Bronchial epithelial cell (primary cell): ENCODE results near the gene TMEM231. TPM values are rescaled to one million over a fixed set of nuclear protein-coding genes. Genes with fewer than 3 reads are reported as not detected.

Source experiments
- DNase-seq: peaks from one replicate; pipeline ENCODE4 v3.0.0-alpha.2; 2010; ENCODE audit warnings: low read depth
- FAIRE-seq: peaks from 2 replicates; lab custom pipeline; 2011; peaks lifted over from hg19 to GRCh38; lab: Jason Lieb, UNC
- H3K27me3 ChIP-seq: 2 replicates; pipeline ENCODE4 v1.5.1; 2011; ENCODE audit warnings: low read length; ENCODE audit not compliant: control insufficient read depth, insufficient read depth
- H3K36me3 ChIP-seq: 2 replicates; pipeline ENCODE4 v1.5.1; 2011; ENCODE audit warnings: low read length; ENCODE audit not compliant: control insufficient read depth, insufficient read depth
- H3K4me3 ChIP-seq: 2 replicates; pipeline ENCODE4 v1.5.1; 2011; ENCODE audit warnings: mild to moderate bottlenecking, low read depth, low read length, control low read depth
- CTCF ChIP-seq: IDR thresholded peaks from 2 replicates; pipeline ENCODE4 v1.5.1; 2011; ENCODE audit warnings: mild to moderate bottlenecking, moderate library complexity, low read length, control low read depth, inconsistent platforms; ENCODE audit not compliant: insufficient read depth, severe bottlenecking
- total RNA-seq: library from RNA; depleted of rRNA; stranded (reverse); fragments of >200 nt; gene quantifications from 2 replicates; pipeline ENCODE4 v1.2.1, GENCODE V29; 2014

TMEM231 gene
- total RNA-seq, 1 donor from 2014 or later = 9.7 TPM

DNA sequence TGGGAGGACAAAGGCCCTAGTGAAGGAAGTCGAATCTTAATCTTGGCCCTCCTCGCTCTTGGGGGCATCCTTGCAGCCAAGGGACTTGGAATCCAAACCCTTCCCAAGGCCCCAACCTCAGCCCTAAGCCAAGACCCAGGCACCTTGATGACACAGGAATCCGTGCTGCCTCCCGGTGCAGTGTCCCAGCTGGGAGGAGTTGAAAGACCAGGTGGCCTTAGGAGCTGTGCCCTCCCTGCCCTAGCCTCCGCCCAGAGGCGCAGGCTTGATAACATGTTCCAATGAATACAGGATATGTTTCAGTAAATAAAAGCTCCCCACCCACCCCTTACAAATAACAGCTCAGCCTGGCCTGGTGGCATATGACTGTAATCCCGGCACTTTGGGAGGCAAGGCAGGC is 20.2 kb downstream of the TMEM231 start, which contains the start of gene CHST5:
TSS of gene CHST5 (minus strand) at position 208 of the 400 bp plus-strand sequence. CDS start 5,724 bp downstream, outside the sequence.
- no peaks in the 10 kb centered on the region for H3K36me3 ChIP-seq
- H3K27me3 ChIP-seq = peaks cover 2% of the 10 kb centered on the region
- FAIRE-seq = no peak
- H3K4me3 ChIP-seq = no peak within 1 kb of the TSS
- no peak for TF ChIP-seq CTCF
- DNase-seq = no peak

DNA sequence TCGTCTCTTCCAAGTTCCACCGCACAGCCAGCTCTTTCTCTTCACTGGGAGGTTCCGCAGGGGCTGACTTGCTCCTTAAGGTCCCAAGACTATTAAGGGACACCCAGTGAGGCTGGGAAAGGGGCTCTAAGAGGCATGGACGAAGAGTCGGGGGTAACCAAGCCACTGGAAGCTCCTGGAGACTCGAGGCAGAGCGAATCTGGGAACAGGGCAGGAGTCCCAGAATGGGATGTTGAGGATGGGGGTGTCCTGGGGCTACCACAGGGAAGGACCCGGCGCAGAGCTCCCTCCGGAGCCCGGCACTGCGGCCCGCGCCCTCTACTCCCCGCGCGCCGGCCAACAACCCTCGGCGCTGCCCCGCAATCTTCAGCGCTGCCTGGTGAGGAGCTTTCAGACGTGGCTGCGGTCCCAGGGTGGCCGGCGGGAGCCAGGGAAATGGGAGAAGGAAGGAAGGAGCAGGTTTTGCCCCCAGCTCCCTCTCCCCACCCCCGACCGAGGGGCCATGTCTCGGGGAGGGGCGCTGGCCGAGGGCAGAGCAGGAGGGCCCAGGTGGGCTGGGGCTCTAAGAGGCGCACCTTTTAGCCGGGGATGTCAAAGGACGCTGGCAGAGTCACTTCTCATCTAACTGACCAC is 20.7 kb downstream of the TMEM231 start:
- no peaks in the 10 kb centered on the region for H3K36me3 ChIP-seq
- FAIRE-seq (no peak), DNase-seq (no peak)
- H3K4me3 ChIP-seq = no peak overlapping the region
- no peak for TF ChIP-seq CTCF
- H3K27me3 ChIP-seq = peaks cover 2% of the 10 kb centered on the region

GRCh38 chr16:75534560-75535205 is 21.4 kb downstream of the TMEM231 start:
- Histone ChIP-seq H3K36me3 (no peaks in the 10 kb centered on the region), H3K27me3 (peaks cover 2% of the 10 kb centered on the region), H3K4me3 (no peak overlapping the region)
- no peak for TF ChIP-seq CTCF
- DNase-seq (no peak), FAIRE-seq (no peak)

GRCh38 chr16:75532791-75533190 is 23.3 kb downstream of the TMEM231 start:
- FAIRE-seq = no peak
- no peak for DNase-seq
- no peak for TF ChIP-seq CTCF

GRCh38 chr16:75532142-75532765 is 23.8 kb downstream of the TMEM231 start:
- no peak for TF ChIP-seq CTCF
- Histone ChIP-seq H3K4me3 (no peak overlapping the region), H3K27me3 (peaks cover 2% of the 10 kb centered on the region), H3K36me3 (no peaks in the 10 kb centered on the region)
- FAIRE-seq = no peak
- DNase-seq = no peak

More at GRCh38 chr16:75532791-75533190, 23.3 kb downstream of the TMEM231 start:
- no peak overlapping the region for H3K4me3 ChIP-seq
- H3K36me3 ChIP-seq = no peaks in the 10 kb centered on the region
- peaks cover 2% of the 10 kb centered on the region for H3K27me3 ChIP-seq
